ENCODE results near the gene BAZ2B.
"Not testable (repeated sequence)": the region's sequence is repeated elsewhere in the genome, so short reads cannot be mapped to it uniquely, and the experiment has no call there.

Gene BAZ2B

GRCh38 chr2:159616286-159616701 is at the start of gene BAZ2B:
BAZ2B (minus strand) TSS chr2:159616548; CDS start chr2:159478719, 137,829 bp downstream.
- DNase-seq: no peak

GRCh38 chr2:159661286-159661685 is 44.9 kb upstream of the BAZ2B start:
- no peak for DNase-seq

DNA sequence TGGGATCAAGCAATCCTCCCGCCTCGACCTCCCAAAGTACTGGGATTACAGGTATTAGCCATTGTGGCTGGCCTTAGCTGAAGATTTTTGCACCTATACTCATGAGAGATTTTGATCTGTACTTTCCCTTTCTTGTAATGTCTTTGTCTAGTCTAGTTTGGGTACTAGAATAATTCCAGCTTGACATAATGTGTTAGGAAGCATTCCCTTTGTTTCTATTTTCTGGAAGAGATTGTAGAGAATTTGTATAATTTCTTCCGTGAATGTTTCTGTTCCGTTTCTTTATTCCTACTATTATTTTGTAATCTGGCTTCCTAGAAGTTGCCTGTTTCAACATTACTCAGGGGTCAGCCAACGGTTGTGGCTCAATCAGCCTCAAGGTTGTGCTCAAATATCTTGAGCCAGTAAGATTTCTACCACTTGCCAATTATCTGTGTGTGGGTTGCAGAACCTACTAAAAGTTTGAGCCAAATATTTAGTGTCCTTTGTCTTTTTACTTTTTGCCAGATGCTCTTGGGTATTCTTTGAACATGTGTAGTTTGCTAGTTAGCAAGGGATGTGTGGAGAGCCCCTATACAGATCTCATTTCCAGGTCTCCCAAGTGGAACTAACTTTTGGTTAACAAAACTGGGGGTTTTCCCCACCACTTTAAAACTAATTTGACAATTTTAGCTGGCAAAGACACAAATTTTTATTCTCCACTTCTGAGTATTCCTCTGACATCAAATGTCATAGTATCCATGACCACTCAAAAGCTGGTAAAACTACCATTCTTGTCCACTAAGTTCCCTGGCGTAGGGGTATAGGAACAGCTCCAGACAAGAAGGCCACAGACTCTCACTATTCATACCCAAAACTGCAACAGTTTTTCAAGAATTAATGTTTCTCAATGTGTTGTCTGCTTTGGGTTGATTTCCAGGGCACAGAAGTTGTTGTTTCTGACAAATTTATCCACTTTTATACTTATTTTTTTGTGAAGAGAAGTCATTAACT is 42.8 kb upstream of the BAZ2B start:
- no peak for DNase-seq

- no peak for DNase-seq
Observed at GRCh38 chr2:159653962-159654361, 37.6 kb upstream of the BAZ2B start.

GRCh38 chr2:159651884-159652283 is 35.5 kb upstream of the BAZ2B start:
- DNase-seq: no peak

GRCh38 chr2:159650574-159650973 is 34.2 kb upstream of the BAZ2B start:
- no peak for DNase-seq

DNA sequence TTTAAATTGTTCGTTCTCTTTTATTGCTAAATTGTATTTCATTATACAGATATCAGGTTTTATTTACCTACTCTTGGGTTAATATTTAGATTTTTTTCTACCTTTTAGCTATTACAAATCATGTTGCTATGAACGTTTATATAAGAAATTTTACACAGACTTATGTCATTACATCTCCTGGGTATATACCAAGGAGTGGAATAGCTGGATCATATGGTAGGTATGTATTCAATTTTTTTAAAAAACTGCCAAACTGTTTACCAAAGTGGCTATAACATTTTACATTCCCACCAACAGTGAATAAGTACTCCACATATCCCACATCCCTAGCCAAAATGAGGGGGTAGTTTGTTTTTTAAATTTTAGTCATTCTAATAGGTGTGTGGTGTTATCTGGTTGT is 32.3 kb upstream of the BAZ2B start:
- DNase-seq: no peak

DNA sequence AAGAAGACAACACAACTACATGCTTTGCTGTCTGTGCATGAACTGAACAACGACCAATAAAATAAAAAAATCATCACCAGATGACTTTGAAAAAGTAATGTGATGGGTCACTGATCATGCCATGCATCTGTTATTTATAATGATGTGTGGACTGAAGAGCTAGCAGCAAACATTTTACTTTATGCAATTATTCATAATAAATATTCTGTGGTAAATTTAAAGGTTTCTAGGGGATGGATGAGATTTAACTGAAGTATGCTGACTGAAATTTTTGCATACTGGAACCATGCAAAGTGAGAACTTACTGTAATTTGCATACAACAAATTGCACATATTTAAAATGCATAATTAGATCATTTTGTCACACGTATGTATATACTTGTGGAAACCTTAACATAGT is 31.3 kb upstream of the BAZ2B start:
- no peak for DNase-seq

- DNase-seq: no peak
Observed at GRCh38 chr2:159640176-159640575, 23.8 kb upstream of the BAZ2B start.

- no peak for DNase-seq
Observed at GRCh38 chr2:159639712-159640111, 23.4 kb upstream of the BAZ2B start.

- no peak for DNase-seq
Observed at GRCh38 chr2:159639071-159639470, 22.7 kb upstream of the BAZ2B start.

DNA sequence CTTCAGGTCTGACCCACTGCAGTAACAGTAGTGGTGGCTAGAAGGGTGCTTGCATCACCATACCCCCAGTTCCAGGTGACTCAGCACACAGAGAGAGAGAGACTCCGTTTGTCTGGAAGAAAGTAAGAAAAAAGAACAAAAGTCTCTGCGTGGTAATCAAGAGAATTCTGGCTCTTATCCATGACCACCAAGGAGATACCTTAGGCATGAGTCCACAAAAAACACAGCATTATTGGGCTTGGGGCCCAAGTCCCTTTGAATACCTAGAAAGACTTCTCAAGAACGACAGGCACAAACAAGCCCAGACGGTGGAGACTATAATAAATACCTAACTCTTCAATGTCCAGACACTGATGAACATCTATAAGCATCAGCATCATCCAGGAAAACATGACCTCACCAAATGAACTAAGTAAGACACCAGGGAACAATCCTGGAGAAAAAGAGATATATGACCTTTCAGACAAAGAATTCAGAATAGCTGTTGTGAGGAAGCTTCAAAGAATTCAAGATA is 21.7 kb upstream of the BAZ2B start:
- DNase-seq: no peak

- no peak for DNase-seq
Observed at GRCh38 chr2:159637240-159637639, 20.9 kb upstream of the BAZ2B start.

DNA sequence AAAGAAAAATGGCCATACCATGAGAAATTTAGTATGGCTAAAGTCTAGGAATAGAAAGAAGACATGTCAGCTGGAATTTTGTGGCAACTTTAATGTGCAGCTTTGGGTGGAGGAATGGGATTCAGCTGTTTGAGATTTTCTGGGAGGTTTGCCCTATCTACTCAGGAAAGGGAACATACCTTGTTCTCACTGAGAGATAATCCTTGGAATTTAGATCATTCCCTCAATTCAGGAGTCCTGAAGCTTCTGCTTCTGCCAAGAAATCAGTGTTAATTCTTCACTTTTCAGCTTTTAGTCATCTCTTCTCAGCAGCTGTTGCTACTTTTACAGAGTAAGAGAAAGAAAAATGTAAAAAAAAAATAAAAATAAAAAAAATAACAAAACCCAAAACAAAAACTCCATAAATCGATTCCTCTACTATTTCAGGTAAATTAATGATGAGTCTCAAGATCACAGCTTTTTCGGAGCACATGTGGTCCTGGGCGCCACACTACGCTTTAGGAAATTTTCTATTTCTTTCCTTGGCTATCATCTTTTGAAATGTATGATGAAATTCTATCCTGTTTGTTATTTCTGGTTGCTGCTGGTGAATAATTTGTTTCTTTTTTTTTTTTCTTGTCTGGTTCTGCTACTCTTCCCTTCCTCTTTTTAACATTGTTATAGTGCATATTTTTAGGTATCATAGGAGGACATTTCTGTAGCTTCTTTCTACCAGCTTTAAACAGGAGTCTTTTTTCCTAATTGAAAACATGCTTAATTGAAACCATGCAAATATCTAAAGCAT is 18.9 kb upstream of the BAZ2B start:
- DNase-seq: no peak

- no peak for DNase-seq
Observed at GRCh38 chr2:159633219-159633618, 16.9 kb upstream of the BAZ2B start.

GRCh38 chr2:159625628-159626027 is 9.3 kb upstream of the BAZ2B start:
- not testable (repeated sequence) for DNase-seq

- no peak for DNase-seq
Observed at GRCh38 chr2:159623436-159623835, 7.1 kb upstream of the BAZ2B start.

GRCh38 chr2:159622966-159623365 is 6.6 kb upstream of the BAZ2B start:
- no peak for DNase-seq

DNA sequence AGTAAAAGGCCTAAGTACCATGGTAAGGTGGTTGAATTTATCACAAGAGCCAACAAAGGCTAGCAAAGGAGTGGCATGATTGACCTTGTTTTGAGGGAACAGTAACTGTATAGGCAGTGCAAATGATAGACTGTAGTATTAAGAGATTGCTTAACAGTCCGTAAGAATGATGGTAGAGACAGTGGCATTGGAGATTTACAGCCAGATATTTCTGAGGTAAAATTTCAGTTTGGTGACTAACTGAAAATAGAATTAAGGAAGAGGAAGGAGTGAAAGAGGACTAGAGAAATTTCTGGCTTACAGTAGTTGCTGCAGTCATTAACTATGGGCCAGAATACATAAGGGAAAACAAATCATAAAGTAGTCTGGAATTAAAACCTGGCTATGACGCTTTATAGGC is 4.4 kb upstream of the BAZ2B start:
- DNase-seq: no peak

- no peak for DNase-seq
Observed at GRCh38 chr2:159617646-159618045, 1.3 kb upstream of the BAZ2B start.

DNA sequence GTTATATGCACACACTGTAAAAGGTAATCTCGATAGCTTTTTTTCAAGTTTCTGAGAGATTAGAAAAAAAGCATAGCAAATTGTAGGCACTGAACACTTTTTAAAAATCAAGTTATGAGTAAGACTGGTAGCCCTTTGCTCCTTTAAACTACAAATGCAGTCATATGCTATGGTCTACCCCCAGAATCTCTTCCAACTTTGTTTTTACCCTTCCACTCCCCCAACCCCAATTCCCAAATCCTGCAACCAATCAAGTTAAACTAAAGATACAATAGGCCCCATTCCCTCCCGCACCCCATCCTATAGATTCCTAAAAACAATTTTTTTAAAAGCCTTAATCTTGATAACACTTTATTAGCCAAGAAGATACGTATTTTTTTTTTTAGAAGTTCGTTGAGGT is 752 bp upstream of the BAZ2B start:
- DNase-seq: no peak

- peak; percentile 88 for DNase-seq
Observed at GRCh38 chr2:159615367-159616285, 722 bp downstream of the BAZ2B start.

All from GDM1 (cell line).